ENCODE results near the gene HYLS1. TPM values are rescaled to one million over a fixed set of nuclear protein-coding genes. Genes with fewer than 3 reads are reported as not detected.

Gene HYLS1
- total RNA-seq, 5 donors from 2014 or later (not counting 1 experiment from before 2014, with no cell fraction given): 2.8 to 7.4 (median 6.9) TPM

DNA sequence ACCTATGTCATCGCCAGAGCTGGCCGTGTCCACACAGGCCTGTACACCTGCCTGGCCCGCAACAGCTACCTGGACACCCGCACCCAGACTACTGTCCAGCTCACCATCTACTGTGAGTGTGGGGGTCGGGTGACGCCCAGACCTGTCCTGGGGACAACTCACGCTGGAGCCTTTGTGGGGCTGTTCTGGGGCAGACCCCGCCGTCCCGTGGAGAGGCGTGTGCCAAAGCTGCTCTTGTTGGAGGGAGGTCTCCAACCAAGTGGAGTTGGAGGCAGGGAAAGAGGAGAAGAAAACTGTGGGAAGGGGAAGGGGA lies 62.7 kb downstream of the HYLS1 start:
- Mint-ChIP-seq H3K4me1 (no peaks in the 10 kb centered on the region), H3K36me3 (no peaks in the 10 kb centered on the region), H3K4me3 (no peak overlapping the region), H3K9me3 (no peaks in the 10 kb centered on the region), H3K27ac (no peak overlapping the region), H3K27me3 (peaks cover 0 to 7% of the 10 kb centered on the region in 2 donors)
- Histone ChIP-seq H3K27ac (ENCODE audit: low read length) (no peak overlapping the region), H3K36me3 (ENCODE audit: control insufficient read depth in 2 of 2, extremely low read depth in 1 of 2, insufficient read depth in 1 of 2, low read length in 1 of 2) (no peaks in the 10 kb centered on the region), H3K4me3 (ENCODE audit: control insufficient read depth in 1 of 2, extremely low read depth in 1 of 2, low read length in 1 of 2) (no peak overlapping the region), H3K4me1 (ENCODE audit: control insufficient read depth in 1 of 2, extremely low read depth in 1 of 2, insufficient read depth in 2 of 2, low read length in 2 of 2) (no peaks in the 10 kb centered on the region), H3K27me3 (replicated peaks in 1 of 2; ENCODE audit: control insufficient read depth in 2 of 2, extremely low read depth in 1 of 2, insufficient read depth in 2 of 2, low read length in 1 of 2) (peaks cover 0 to 36% of the 10 kb centered on the region in 2 experiments), H3K9me3 (no peaks in the 10 kb centered on the region)
- ATAC-seq (replicated peaks in 1 of 4) (no peak), DNase-seq (no peak)
- POLR2A ChIA-PET: interaction anchor here in 1 of 2 donors (0.5 kb wide), 1 partner anchor 10 kb away, joined by 4 read pairs; no protein-coding TSS in a partner anchor
- WGBS (ENCODE audit: insufficient coverage): 98% methylated on average over 5 of the region's 11 CpGs
- CTCF ChIA-PET: no interaction called here

Other genes with a start within 250 kb of the HYLS1 start
- gene ACRV1, start 206.8 kb upstream of the HYLS1 start, total RNA-seq: not detected
- not detected for gene PATE1, start 141.4 kb upstream of the HYLS1 start, total RNA-seq
- gene PATE2, start 108.8 kb upstream of the HYLS1 start, total RNA-seq: not detected
- not detected for gene PATE3, start 99.5 kb upstream of the HYLS1 start, total RNA-seq
- gene PATE4, start 54.4 kb upstream of the HYLS1 start, total RNA-seq: not detected
- gene PUS3, start 15.5 kb downstream of the HYLS1 start, total RNA-seq: 10 to 100 TPM in 3 of 5 donors, 1 to 10 TPM in 2; 5.2 to 14.6 (median 11.5) TPM
- gene DDX25, start 16.8 kb downstream of the HYLS1 start, total RNA-seq: under 1 TPM in 3 of 5 donors, not detected in 2; 0.16 to 0.26 (median 0.16) TPM
- gene VSIG10L2, start 58.4 kb downstream of the HYLS1 start, total RNA-seq: not detected
- 1 to 10 TPM; 1.7 to 5.0 (median 2.7) TPM for gene CDON, start 175.2 kb downstream of the HYLS1 start, total RNA-seq

All from T-cell (primary cell).